Head of caudate nucleus (tissue), 42 donors: Measurements from ENCODE around the gene ITGA8.
A peak's percentile ranks its signal among the peaks of the same experiment; 100 is the strongest.
"Not testable (repeated sequence)": the region's sequence is repeated elsewhere in the genome, so short reads cannot be mapped to it uniquely, and the experiment has no call there.

Source experiments
- DNase-seq, 42 donors: peaks; one replicate each; pipeline versions ENCODE4 v3.0.0 to v3.0.0-alpha.2; 2020 to 2021; ENCODE audit warnings: mixed read lengths in 7 of 42
- intact Hi-C: fragments of 100-400 bp; cut with DNase I; formaldehyde crosslinking; loops from one replicate; pipeline ENCODE4 v1.15.0; 2022

The ITGA8 gene

DNA sequence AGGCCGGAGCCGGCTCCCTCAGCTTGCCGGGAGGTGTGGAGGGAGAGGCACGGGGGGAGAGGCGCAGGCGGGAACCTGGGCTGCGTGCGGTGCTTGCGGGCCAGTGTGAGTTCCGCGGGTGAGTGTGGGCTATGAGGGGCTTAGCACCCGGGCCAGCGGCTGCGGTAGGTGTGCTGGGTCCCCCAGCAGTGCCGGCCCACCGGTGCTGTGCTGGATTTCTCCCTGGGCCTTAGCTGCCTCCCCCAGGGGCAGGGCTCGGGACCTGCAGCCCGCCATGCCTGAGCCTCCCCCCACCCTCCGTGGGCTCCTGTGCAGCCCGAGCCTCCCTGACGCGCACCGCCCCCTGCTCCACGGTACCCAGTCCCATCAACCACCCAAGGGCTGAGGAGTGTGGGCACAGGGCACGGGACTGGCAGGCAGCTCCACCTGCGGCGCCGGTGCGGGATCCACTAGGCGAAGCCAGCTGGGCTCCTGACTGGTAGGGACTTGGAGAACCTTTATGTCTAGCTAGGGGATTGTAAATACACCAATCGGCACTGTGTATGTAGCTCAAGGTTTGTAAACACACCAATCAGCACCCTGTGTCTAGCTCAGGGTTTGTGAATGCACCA lies 184.7 kb downstream of the ITGA8 start:
- intact Hi-C loops, DNase-seq: not testable (repeated sequence)

DNA sequence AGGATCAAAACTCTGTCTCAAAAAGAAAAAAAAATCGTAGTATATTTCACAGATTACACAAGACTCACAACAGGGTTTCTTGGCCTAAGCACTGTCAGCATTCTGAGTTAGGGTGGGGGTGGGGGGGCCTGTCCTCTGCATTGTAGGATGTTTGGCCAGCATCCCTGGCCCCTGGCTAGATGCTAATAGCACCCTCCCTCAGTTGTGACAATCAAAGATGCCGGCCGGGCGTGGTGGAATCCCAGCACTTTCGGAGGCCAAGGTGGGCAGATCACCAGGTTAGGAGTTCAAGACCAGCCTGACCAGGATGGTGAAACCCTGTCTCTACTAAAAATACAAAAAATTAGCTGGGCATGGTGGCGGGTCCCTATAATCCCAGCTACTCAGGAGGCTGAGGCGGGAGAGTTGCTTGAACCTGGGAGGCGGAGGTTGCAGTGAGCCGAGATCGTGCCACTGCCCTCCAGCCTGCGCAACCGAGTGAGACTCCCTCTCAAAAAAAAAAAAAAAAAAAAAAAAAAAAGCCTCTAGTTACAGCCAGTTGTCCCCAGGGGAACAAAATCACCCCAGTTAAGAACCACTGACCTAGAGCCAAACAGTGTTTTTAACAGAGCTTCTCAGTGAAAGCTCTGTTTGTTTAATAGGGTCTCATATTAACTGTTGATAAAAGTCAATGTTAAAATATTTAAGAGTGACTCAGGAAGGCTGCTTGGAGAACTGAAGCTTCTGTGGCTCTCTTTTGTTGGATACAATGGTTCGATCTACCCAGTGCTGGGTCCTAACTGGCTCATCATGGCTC lies 187.6 kb downstream of the ITGA8 start:
- intact Hi-C loops, result no loop called here
- DNase-seq, result no peak

DNA sequence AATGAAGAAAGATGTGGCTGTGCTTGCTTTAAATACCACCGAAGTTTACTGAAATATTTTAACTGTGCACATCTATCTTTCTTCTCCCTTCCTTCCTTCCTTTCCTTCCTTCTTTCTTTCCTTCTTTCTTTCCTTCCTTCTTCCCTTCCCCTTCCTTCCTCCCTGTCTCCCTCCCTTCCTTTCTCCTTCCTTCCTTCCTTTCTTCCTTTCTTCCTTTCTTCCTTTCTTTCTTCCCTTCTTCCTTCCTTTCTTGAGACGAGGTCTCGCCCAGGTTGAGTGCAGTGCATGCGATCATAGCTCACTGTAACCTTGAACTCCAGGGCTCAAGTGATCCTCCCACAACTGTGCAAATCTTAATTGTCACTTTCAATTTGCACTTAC lies 190.9 kb downstream of the ITGA8 start:
- peak in 1 of 42 donors; percentile 0 for DNase-seq
- intact Hi-C loops, result no loop called here

DNA sequence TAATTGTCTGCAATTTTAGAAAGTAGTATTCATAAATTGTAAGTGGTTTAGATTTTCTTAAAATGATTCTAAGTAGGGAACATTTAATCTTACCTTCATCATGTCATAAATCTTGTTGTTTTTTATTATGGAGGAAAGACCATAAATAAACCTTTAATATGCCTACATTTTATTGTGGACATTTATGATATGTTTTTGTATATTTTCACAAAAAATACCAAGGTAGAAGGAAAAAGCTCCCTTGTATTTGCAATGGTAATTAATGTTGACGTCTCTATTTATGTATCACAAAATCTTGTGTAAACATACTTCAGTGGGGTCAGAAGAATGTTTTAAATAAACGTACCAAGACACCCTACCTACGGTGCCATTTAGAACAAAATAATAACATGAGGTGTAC lies 193.0 kb downstream of the ITGA8 start:
- intact Hi-C loops, result no loop called here
- no peak for DNase-seq

DNA sequence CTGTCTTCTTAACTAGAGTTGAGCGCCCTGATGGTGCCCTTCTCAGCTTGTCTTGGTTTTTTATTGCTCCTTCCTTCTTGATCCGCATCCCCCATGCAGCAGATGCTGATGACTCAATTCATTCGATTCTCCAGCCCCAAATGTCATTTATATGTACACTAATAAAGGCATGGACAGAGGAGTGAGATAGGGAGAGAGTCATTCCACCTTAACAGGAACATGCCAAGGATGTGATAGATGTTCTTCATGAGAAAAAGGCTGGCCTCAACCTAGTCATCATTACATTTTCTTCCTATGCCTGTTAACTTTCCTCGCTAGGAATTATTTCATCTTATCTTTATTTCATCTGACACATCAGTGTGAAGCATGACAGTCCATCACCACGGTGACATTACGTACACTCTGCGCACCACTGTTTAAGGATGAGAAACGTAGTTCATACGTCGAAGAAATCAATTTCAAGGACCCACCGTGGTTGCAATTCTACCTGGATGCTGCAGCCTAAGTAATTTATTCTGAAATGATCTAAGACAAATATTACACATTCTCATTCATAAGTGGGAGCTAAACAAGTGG lies 198.3 kb downstream of the ITGA8 start:
- intact Hi-C loops, result no loop called here

DNA sequence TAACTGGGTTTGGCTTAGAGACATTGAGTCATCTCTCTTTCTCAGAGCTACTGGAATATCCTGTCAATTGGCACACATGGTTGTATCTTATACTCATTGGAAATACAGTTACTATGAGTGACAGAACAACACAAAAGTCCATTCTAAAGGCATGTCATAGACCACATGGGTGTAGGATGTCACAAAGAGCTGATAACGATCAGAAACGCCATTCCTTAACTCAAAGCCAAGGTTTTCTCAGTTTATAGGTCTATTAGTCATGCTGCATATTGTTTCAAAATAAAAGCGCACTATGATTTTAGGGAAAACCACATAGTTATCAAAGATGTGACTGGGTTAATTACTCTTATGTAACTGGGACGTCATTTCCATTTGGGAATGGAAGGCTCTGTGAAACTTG lies 201.5 kb downstream of the ITGA8 start:
- intact Hi-C loops, result no loop called here
- no peak for DNase-seq

More for the DNA sequence above, 198.3 kb downstream of the ITGA8 start:
- peak in 1 of 42 donors; percentile 24 for DNase-seq

DNA sequence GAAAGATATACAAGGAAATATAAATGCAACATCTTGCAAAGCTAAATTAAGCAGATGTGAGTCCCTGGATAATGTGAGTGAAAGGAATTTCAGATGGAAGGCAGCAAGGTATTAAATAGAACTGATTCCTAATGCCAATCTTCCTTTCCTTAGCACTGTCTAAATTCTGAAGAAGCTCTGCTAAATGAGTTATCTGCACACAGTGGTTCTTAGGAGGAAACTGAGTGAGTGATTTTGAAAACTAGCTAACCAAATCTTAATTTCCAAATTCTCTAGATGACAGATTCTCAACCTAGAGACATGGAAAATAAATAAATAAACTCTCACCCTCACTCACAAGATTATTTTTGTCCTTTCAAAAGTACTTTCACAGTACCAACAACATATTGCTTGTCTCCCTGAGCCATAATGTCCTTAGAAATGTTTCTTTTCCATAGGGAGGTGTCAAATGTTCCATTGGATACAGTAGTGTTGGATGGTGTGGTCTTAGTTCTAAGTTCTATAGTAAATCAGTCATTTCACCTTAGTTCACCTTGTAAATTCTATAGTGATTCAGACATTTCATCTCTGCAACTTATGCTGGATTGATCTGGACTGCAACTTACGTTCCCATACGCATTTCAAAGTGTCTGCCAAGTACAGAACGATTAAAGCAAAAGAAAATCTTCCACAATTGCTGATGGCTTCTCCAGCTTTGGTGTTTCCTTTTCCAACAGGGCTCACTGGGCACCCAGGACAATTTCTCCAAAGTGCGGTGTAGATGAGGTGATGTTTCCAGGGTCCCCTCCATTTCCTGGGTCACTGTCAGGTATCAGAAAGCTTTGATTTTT lies 203.3 kb downstream of the ITGA8 start:
- intact Hi-C loops, result no loop called here
- DNase-seq, result peak in 1 of 42 donors; percentile 5

DNA sequence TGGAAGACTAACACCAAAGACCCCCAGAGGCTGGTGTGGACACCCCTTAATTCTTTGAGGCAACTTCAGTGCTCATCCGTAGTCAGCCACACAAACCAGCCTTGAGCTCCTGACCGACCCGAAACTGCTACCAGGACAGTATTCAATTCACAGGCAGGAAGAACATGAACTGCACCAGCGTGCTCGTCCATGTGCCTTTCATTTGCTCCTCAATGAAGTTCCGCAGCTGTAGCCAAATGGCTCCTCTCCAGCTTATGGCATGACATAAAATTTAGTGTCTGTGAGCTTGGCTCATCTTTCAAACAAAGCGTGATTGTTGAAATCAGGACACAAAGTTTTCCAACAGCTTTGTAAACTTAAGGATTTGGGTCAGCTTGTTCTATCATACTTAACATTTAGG lies 204.5 kb downstream of the ITGA8 start:
- intact Hi-C loops, result no loop called here

DNA sequence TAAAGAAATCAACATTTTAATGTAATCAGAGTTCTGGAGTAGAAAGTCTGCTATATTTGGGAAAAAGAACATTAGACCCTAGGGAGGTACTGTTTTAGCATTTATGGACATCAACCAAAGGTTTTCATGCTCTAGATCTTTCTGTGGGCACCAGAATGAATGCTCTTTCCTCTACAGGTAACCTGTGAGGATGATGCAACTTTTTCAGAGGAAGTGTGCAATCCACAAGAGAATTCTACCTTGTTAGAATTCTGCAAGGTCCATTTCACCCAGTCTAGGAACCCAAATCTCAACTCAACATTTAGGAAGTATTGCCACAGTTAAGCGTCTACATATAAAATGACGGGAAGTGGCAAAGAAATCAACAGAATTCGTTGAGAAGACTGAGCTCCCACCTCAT lies 208.8 kb downstream of the ITGA8 start:
- intact Hi-C loops, result no loop called here
- no peak for DNase-seq

More for the DNA sequence above, 204.5 kb downstream of the ITGA8 start:
- DNase-seq, result peak in 40 of 42 donors; percentile 8 to 73 (median 44)

DNA sequence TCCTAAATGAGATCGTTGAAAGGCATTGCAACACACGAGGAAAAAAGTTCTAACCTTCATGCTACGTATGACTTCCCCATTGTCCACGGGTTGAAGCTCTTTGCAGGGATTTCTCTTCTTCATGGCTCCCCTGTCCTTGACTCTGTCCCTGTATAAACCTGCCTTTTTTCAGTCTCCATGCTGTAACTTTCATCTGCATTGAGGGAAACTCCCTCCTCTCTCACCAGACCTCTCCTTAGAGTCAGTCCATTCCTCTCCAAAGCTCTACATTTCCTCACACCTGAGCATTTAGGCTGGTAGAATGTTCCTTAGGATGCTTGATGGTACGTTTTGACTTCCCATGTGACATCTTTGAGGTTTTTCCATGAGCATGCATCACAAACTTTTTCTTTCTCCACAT lies 214.4 kb downstream of the ITGA8 start:
- intact Hi-C loops, result no loop called here
- no peak for DNase-seq

DNA sequence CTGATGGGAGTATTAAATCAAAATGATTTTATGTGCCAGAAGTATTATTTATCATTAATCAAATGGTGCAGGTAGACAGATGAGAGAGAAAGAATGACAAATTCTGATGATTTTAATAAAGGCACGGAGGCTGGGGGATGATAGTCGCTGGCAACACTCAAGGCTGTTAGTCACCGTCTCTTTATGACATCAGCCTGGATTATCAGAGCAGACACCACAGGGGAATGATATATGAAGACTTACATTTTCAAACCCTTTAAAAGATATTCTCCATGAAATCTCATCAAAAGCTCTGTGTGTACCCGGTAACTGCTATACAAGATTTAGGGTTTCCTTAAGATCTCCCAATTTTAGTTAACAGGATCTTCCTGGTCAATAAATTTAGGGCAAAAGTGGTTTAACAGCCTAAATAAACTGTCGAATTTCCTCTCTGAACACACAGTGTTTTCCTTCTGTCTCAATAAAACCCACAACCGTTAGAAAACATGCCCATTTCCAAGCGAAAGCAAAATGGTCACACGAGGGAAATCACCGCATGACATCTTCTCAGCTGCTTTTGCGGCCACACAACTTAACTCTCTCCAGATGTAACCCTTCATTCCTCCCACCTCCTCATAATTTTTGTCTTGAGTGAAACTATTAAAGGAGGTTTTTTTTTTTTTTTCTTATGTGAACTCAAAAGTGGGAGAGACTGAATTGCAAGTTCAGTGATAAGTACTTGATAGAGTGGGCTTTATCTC lies 215.5 kb downstream of the ITGA8 start:
- no peak for DNase-seq

DNA sequence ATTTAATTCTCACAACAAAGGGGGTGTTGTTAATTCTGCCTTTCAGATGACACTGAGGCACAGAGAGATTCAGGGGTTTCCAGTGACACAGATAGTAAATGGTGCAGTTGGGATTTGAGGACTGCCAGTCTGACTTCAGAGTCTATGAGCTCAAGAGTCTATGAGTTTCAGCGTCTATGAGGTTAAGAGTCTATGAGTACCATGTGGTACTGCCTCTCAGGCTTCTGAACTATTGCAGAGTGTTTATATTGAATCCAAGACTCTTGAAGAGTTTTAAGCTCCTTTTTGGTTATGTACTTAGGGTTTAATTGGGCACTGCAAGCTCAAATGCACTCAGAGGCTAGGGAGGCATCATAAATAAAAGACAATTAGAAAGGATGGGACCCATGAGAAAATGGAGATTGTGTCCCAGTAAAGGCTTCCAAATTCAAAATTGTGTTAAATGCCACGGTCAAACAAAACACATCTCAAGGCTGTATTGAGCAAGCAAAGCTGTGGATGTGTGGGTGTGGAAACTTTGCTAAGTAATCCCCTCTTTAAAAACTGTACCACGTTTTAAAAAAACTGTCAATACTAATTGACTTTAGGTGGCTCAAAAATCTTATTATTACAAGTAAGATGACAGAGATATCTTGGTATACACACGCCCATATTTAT lies 224.7 kb downstream of the ITGA8 start:
- intact Hi-C loops, result no loop called here
- DNase-seq, result no peak

More for the DNA sequence above, 215.5 kb downstream of the ITGA8 start:
- intact Hi-C loops, result no loop called here

DNA sequence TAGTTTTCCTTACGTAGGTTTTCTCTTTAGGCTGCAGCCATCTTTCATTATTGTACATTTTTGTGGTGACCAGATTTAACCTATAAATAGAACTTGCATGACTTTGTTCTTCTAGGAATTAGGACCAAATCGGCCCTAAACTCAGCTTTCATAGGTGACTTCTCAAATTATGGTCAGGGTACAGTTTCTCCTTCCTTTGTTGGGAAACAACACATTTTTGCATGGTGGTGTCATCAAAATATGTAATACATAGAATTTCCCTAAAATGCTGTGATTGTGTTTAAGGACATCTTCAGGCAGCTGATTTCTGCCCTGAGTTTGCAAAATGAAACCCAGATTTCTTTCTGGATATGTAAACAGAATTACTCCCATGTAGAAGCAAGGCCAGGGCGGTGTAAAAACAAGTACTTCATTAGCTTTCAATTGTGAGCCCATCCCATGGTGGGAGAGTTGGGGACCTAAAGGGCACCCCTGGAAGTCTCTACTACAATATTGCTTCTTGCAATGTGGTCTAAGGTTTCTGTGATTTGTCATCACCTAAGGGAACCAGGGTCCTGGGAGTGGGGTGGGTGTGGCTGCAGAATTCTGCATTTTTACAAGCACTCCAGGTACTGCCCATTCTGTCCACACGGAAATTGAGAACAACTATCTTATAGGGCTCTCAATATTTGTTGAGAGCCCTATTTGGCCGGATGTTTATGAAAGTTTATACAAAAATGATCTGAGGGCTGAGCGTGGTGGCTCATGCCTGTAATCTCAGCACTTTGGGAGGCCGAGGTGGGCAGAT lies 227.7 kb downstream of the ITGA8 start:
- DNase-seq, result no peak
- intact Hi-C loops, result no loop called here

DNA sequence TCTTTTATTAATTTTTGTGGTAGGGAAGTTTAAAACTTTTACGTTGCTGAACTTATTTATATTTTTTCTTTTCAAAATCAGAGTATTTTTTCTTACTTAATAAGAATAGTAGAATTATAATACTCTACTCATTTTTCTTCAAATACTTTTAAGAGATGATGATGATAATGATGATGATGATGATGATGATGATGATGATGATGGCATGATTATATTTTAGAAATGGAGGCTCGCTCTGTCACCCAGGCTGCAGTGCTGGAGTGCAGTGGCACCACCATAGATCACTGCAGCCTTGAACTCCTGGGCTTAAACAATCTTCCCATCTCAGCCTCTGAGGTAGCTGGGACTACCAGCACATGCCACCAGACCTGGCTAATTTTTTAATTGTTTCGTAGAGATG lies 230.3 kb downstream of the ITGA8 start:
- no peak for DNase-seq
- intact Hi-C loops, result no loop called here

DNA sequence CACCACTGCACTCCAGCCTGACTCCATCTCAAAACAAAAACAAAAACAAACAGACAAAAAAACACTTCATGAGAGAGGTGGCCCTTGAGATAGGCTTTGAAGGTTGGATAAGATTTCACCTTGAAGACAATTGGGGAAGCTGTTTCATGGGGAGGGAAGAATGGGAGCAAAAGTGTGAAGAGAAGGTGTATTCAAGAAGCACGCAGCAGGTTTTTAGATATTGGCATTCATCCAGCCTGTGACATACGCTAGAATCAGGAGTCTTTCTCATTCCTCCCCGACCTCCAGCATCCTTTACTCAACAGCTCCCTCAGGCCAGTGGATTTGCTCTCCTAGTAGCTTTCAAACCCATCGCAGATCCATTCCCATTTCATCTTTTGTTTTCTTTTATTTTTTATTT lies 232.3 kb downstream of the ITGA8 start:
- intact Hi-C loops, result no loop called here
- DNase-seq, result no peak

DNA sequence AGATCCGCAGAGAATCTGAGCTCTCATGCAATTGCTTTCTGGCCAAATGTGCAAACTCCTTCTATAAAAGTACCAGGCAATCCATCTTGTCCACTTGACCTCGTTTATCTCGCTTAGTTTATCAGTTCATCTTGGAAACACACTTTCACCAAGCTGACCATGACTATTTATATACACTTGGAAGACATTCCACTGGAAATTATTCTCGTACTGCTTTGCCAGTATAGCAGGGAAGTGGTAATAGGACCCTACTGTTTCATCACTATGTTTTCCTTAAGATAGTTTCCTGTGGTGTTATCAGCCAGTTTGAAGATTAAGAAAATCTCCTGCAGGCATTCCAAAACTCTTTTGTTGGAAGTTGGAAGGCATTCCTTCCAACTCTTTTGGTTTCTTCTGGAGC lies 233.3 kb downstream of the ITGA8 start:
- no peak for DNase-seq

DNA sequence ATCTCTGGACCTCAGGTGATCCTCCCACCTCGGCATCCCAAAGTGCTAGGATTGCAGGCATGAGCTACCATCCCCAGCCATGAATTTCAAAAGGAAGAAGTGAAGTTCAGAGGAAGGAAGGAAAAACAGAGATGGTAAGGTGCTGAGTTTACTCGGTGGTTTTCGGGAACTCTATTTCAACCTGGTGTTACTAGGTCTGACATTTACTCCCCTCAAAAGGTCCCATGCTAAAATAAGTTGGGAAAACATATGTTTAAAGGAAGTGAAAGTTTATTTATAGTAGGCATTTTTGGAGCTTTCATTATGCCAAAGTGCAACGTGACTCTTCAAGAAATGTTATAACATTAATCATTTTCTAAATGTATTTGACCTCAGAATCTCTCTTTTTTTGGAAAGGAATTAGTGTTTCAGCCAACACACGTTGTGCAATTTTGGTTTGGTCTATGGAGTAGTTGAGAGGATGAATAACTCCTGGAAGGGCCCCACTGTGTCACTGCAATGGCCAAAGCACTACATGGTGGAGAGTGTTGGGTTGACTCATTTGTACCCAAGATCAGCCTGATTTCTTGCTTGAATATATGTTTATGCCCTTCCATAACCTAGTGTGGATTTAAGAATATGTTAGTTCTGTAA lies 233.9 kb downstream of the ITGA8 start:
- DNase-seq, result no peak
- intact Hi-C loops, result no loop called here

More for the DNA sequence above, 233.3 kb downstream of the ITGA8 start:
- intact Hi-C loops, result no loop called here
